K562 (cell line): ENCODE measurements around the gene MYO6. TPM values are rescaled to one million over a fixed set of nuclear protein-coding genes. Genes with fewer than 3 reads are reported as not detected.

Experiments used
- ATAC-seq: fragments of 200-7000 bp; cut with Tn5 transposase; 3 replicates; pipeline ENCODE4 v1.9.1; 2020; ENCODE audit warnings: moderate library complexity
- BruUV-seq: library from RNA; stranded (reverse); fragments of 400-500 nt; replicated peaks from 2 replicates; lab custom pipeline; 2021; lab: Mats Ljungman, UMichigan
- CTCF ChIA-PET: fragments of 300-600 bp; formaldehyde crosslinking; extraction: SDS; loops from one replicate; lab custom pipeline; 2021; ENCODE audit warnings: low intra/inter-chr PET ratio; lab: Yijun Ruan, JAX
- POLR2A ChIA-PET: fragments of 300-600, 350-650 bp; sonication (Branson Sonifier 250); formaldehyde crosslinking; extraction: SDS; loops from one replicate; lab custom pipeline; 2021; ENCODE audit warnings: antibody characterized with exemption, inconsistent platforms; lab: Yijun Ruan, JAX
- DNase-seq, 4 experiments: peaks; one replicate each; pipeline versions ENCODE4 v3.0.0 to v3.0.0-alpha.2; 2011 to 2018; ENCODE audit warnings: low spot score in 3 of 4, mixed read lengths in 3 of 4; ENCODE audit errors: extremely low read depth in 1 of 4
- FAIRE-seq: peaks from 2 replicates; lab custom pipeline; 2011; peaks lifted over from hg19 to GRCh38; lab: Jason Lieb, UNC
- H2AFZ ChIP-seq: 2 replicates; pipeline ENCODE4 v1.6.0; 2011; ENCODE audit warnings: low read depth, low read length, control low read depth, inconsistent platforms
- H3K27ac ChIP-seq: fragments of 200-600 bp; 3 replicates; pipeline ENCODE4 v1.8.0; 2011; ENCODE audit warnings: low read depth, mild to moderate bottlenecking, control low read depth, inconsistent platforms, low read length, moderate library complexity, mixed read lengths; ENCODE audit errors: extremely low read depth
- H3K27me3 ChIP-seq, 2 experiments: fragments of 300-600 bp in 1 of 2; 2 replicates in 1 of 2; 3 replicates in 1 of 2; pipeline versions ENCODE4 v1.6.0 to v1.8.0; 2011; ENCODE audit warnings: inconsistent platforms in 2 of 2, low read length in 2 of 2, mild to moderate bottlenecking in 1 of 2, mixed read lengths in 1 of 2, moderate library complexity in 1 of 2; ENCODE audit not compliant: control insufficient read depth in 2 of 2, insufficient read depth in 2 of 2
- H3K36me3 ChIP-seq: fragments of 300-600 bp; 3 replicates; pipeline ENCODE4 v1.8.0; 2011; ENCODE audit warnings: mild to moderate bottlenecking, low read length, inconsistent platforms; ENCODE audit not compliant: control insufficient read depth, insufficient read depth
- H3K4me1 ChIP-seq, 2 experiments: fragments of 200-600 bp in 1 of 2; replicated peaks in 1 of 2; 2 replicates in 1 of 2; 3 replicates in 1 of 2; pipeline versions ENCODE4 v1.5.1 to v1.8.0; 2011; ENCODE audit warnings: inconsistent platforms in 2 of 2, low read length in 2 of 2, mild to moderate bottlenecking in 1 of 2, mixed read lengths in 1 of 2, moderate library complexity in 1 of 2; ENCODE audit not compliant: control insufficient read depth in 2 of 2, insufficient read depth in 2 of 2
- H3K4me2 ChIP-seq: 2 replicates; pipeline ENCODE4 v1.6.1; 2011; ENCODE audit warnings: low read length, control low read depth, inconsistent platforms, mixed read lengths; ENCODE audit not compliant: insufficient read depth
- H3K4me3 ChIP-seq: fragments of 200-600 bp; sonication (generic), shearing (Covaris generic); 2 replicates; pipeline ENCODE4 v1.5.1; 2016; ENCODE audit warnings: control low read depth, inconsistent platforms
- H3K79me2 ChIP-seq: fragments of 200-600 bp; 3 replicates; pipeline ENCODE4 v1.8.0; 2011; ENCODE audit warnings: low read length, inconsistent platforms; ENCODE audit not compliant: control insufficient read depth, insufficient read depth
- H3K9ac ChIP-seq, 2 experiments: 2 replicates each; pipeline versions ENCODE4 v1.6.0 to v1.6.1; 2011; ENCODE audit warnings: low read depth in 2 of 2, low read length in 2 of 2, control low read depth in 1 of 2, inconsistent platforms in 1 of 2, mild to moderate bottlenecking in 1 of 2, mixed read lengths in 1 of 2; ENCODE audit not compliant: insufficient read depth in 1 of 2
- H3K9me1 ChIP-seq: one replicate; pipeline ENCODE4 v1.6.0; 2011; ENCODE audit warnings: inconsistent platforms, mild to moderate bottlenecking, low read length, moderate library complexity; ENCODE audit not compliant: control insufficient read depth, insufficient read depth
- H3K9me3 ChIP-seq: replicated peaks from 2 replicates; pipeline ENCODE4 v1.5.1; 2011; ENCODE audit warnings: low read depth, low read length, inconsistent platforms; ENCODE audit not compliant: control insufficient read depth, insufficient read depth
- H4K20me1 ChIP-seq: replicated peaks from 2 replicates; pipeline ENCODE4 v1.6.1; 2011; ENCODE audit warnings: low read length, inconsistent platforms, mixed read lengths; ENCODE audit not compliant: control insufficient read depth, insufficient read depth
- CHD7 ChIP-seq: fragments of 200-600 bp; sonication (generic); IDR thresholded peaks from one replicate; pipeline ENCODE4 v1.6.1; 2012; ENCODE audit warnings: mild to moderate bottlenecking, low read depth, low read length, inconsistent platforms
- ZBTB5 ChIP-seq: fragments of 450-650 bp; IDR thresholded peaks from 2 replicates; pipeline ENCODE4 v1.6.1; 2017; ENCODE audit warnings: antibody characterized with exemption
- ZNF512 ChIP-seq: IDR thresholded peaks from 2 replicates; pipeline ENCODE4 v1.6.1; 2016; ENCODE audit warnings: missing genetic modification characterization, missing compliant biosample characterization
- whole genome bisulfite sequencing: fragments of 100-300 bp; shearing (Covaris generic); methylation state at CpG from one replicate; pipeline ENCODE4 v1.1.6; 2016; ENCODE audit warnings: low coverage, mixed read lengths; ENCODE audit not compliant: insufficient coverage; ENCODE audit errors: missing lambda C conversion rate; 5-methylcytosine and 5-hydroxymethylcytosine counted together
- in situ Hi-C: fragments of 300-500 bp; cut with MboI; formaldehyde crosslinking; loops from 4 replicates; pipeline ENCODE4 v1.15.0; 2018; ENCODE audit warnings: inconsistent platforms, mixed read lengths
- intact Hi-C: fragments of 100-400 bp; cut with micrococcal nuclease; formaldehyde crosslinking; loops from 2 replicates; pipeline ENCODE4 v1.14.2; 2022
- polyA plus RNA-seq, 8 experiments: library from polyadenylated mRNA; depleted of rRNA in 4 of 8; stranded (reverse) in 5 of 8; unstranded in 3 of 8; fragments of >200 nt; fragmentation: Nextera tagmentation in 2 of 8; fragmentation: Illumina TruSeq in 1 of 8; extraction: Ambion mirVana in 2 of 8; extraction: Trizol in 1 of 8; gene quantifications; 2 replicates each; pipeline versions ENCODE4 v1.2.1 to v1.2.3, GENCODE V29; 2011 to 2014; ENCODE audit warnings: inconsistent platforms in 1 of 8, missing spikeins in 1 of 8
- total RNA-seq, 7 experiments: library from RNA; depleted of rRNA in 6 of 7; stranded (reverse); fragments of >200 nt in 6 of 7; fragmentation: Illumina TruSeq in 2 of 7; extraction: Trizol in 2 of 7; gene quantifications; 2 replicates each; pipeline versions ENCODE4 v1.2.1 to v1.2.3, GENCODE V29; 2011 to 2021; ENCODE audit warnings: low replicate concordance in 1 of 7

Gene MYO6
- total and polyA plus RNA-seq, 9 of the 15 experiments (the other 6 are each of a cell fraction or from before 2014, with no cell fraction given): 1.3 to 5.5 (median 2.7) TPM

- intact Hi-C loops: no loop called here
- Histone ChIP-seq H3K9ac (no peak overlapping the region), H3K4me2 (no peak overlapping the region), H3K79me2 (no peaks in the 10 kb centered on the region), H3K36me3 (no peaks in the 10 kb centered on the region), H2AFZ (no peak overlapping the region), H3K4me3 (no peak overlapping the region), H3K4me1 (no peaks in the 10 kb centered on the region), H3K27ac (no peak overlapping the region), H3K27me3 (no peaks in the 10 kb centered on the region; a peak in 1 of 5 replicates), H3K9me1 (no peaks in the 10 kb centered on the region), H4K20me1 (no peaks in the 10 kb centered on the region), H3K9me3 (no peaks in the 10 kb centered on the region)
- 24% methylated on average over 3 of the region's 3 CpGs for WGBS
- FAIRE-seq (no peak), ATAC-seq (no peak), DNase-seq (no peak)
- POLR2A ChIA-PET: interaction anchor here (0.8 kb wide), 1 partner anchor 30 kb away, joined by 3 read pairs; no protein-coding TSS in a partner anchor
- no peak for TF ChIP-seq ZNF512 (tag)
- TF ChIP-seq CHD7: no peak
- TF ChIP-seq ZBTB5: no peak
- BruUV-seq: no TSS peak
- in situ Hi-C loops: no loop called here
- CTCF ChIA-PET: no interaction called here
Observed at GRCh38 chr6:75863001-75863400, 114.0 kb downstream of the MYO6 start.
